OCI-LY7 (cell line): ENCODE data around the gene XRCC4. TPM values are rescaled to one million over a fixed set of nuclear protein-coding genes. Genes with fewer than 3 reads are reported as not detected.

Experiments
- BruUV-seq: library from RNA; stranded (reverse); fragments of 400-500 nt; replicated peaks from 2 replicates; lab custom pipeline; 2021; lab: Mats Ljungman, UMichigan
- CTCF ChIA-PET: fragments of 300-600 bp; sonication (Branson Sonifier 250); formaldehyde crosslinking; loops from one replicate; lab custom pipeline; 2022; ENCODE audit warnings: antibody characterized with exemption; ENCODE audit not compliant: unreplicated experiment; lab: Charles Lee
- POLR2A ChIA-PET: fragments of 300-600 bp; sonication (Branson Sonifier 250); formaldehyde crosslinking; loops from one replicate; lab custom pipeline; 2022; ENCODE audit warnings: antibody characterized with exemption; lab: Charles Lee
- DNase-seq: peaks from one replicate; pipeline ENCODE4 v3.0.0-alpha.2; 2015; ENCODE audit warnings: low spot score
- H2AFZ ChIP-seq: fragments of 200-600 bp; sonication (generic), shearing (Covaris generic); 2 replicates; pipeline ENCODE4 v1.6.1; 2014; ENCODE audit warnings: mild to moderate bottlenecking, antibody characterized with exemption, low read length, moderate library complexity
- H3K27ac ChIP-seq: fragments of 200-600 bp; sonication (generic); 2 replicates; pipeline ENCODE4 v1.5.1; 2014; ENCODE audit warnings: mixed run types, low read depth, mild to moderate bottlenecking, moderate library complexity, low read length, inconsistent platforms; ENCODE audit not compliant: poor library complexity, severe bottlenecking
- H3K36me3 ChIP-seq: fragments of 200-600 bp; sonication (generic); 2 replicates; pipeline ENCODE4 v1.6.1; 2014; ENCODE audit warnings: mild to moderate bottlenecking, antibody characterized with exemption, low read length, moderate library complexity, mixed read lengths; ENCODE audit not compliant: insufficient read depth
- H3K4me1 ChIP-seq: fragments of 200-600 bp; sonication (generic); 2 replicates; pipeline ENCODE4 v1.5.1; 2014; ENCODE audit warnings: mild to moderate bottlenecking, low read length; ENCODE audit not compliant: insufficient read depth, poor library complexity, severe bottlenecking
- H3K4me2 ChIP-seq: fragments of 200-600 bp; sonication (generic); 2 replicates; pipeline ENCODE4 v1.6.1; 2014; ENCODE audit warnings: mild to moderate bottlenecking, low read length
- H3K4me3 ChIP-seq: fragments of 200-600 bp; sonication (generic); 2 replicates; pipeline ENCODE4 v1.5.1; 2014; ENCODE audit warnings: mild to moderate bottlenecking, low read depth, low read length; ENCODE audit not compliant: poor library complexity, severe bottlenecking
- H3K79me2 ChIP-seq: fragments of 200-600 bp; sonication (generic); 2 replicates; pipeline ENCODE4 v1.6.1; 2016; ENCODE audit warnings: low read depth, mild to moderate bottlenecking, low read length, moderate library complexity, mixed read lengths; ENCODE audit not compliant: insufficient read depth
- H3K9me2 ChIP-seq: fragments of 200-600 bp; sonication (generic); 2 replicates; pipeline ENCODE4 v1.6.1; 2016; ENCODE audit warnings: mild to moderate bottlenecking, low read length, mixed read lengths; ENCODE audit not compliant: insufficient read depth
- H3K9me3 ChIP-seq: fragments of 200-600 bp; sonication (generic); 2 replicates; pipeline ENCODE4 v1.6.1; 2014; ENCODE audit warnings: mild to moderate bottlenecking, mixed run types, low read length, mixed read lengths
- H4K20me1 ChIP-seq: fragments of 200-600 bp; sonication (generic); 2 replicates; pipeline ENCODE4 v1.6.1; 2014; ENCODE audit warnings: mild to moderate bottlenecking, antibody characterized with exemption, low read length, moderate library complexity, mixed read lengths; ENCODE audit not compliant: insufficient read depth
- CTCF ChIP-seq: fragments of 200-600 bp; sonication (generic); conservative IDR thresholded peaks from 2 replicates; pipeline ENCODE4 v1.5.1; 2014; ENCODE audit warnings: mild to moderate bottlenecking, antibody characterized with exemption, low read length, moderate library complexity, mixed read lengths
- EZH2phosphoT487 ChIP-seq: fragments of 200-600 bp; sonication (generic); IDR thresholded peaks from 2 replicates; pipeline ENCODE4 v1.6.1; 2018; ENCODE audit warnings: low read depth, borderline replicate concordance, mild to moderate bottlenecking, mixed run types, antibody characterized with exemption, low read length, moderate library complexity, mixed read lengths
- intact Hi-C: fragments of 100-400 bp; cut with micrococcal nuclease; formaldehyde crosslinking; loops from one replicate; pipeline ENCODE4 v1.10.0; 2022; ENCODE audit not compliant: unreplicated experiment
- total RNA-seq, 2 experiments: library from RNA; depleted of rRNA in 1 of 2; stranded (reverse); fragments of >200 nt in 1 of 2; shearing (Covaris generic) in 1 of 2; gene quantifications; 2 replicates each; pipeline ENCODE4 v1.2.3, GENCODE V29; 2014 to 2022

Gene XRCC4
- total RNA-seq, 2 experiments from 2014 or later = 14.5 to 23.3 TPM

GRCh38 chr5:83031381-83031780, 46.0 kb upstream of the XRCC4 start:
- intact Hi-C loops = no loop called here
- Histone ChIP-seq H3K4me1 (peaks cover 12% of the 10 kb centered on the region), H3K4me2 (no peak overlapping the region), H3K36me3 (no peaks in the 10 kb centered on the region), H4K20me1 (no peaks in the 10 kb centered on the region), H3K4me3 (no peak overlapping the region), H3K27ac (no peak overlapping the region), H2AFZ (no peak overlapping the region), H3K79me2 (no peaks in the 10 kb centered on the region), H3K9me3 (no peaks in the 10 kb centered on the region), H3K9me2 (no peaks in the 10 kb centered on the region)
- ChIA-PET CTCF (no interaction called here), POLR2A (interaction anchor here (0.9 kb wide), 1 partner anchor 19 kb away, joined by 4 read pairs; no protein-coding TSS in a partner anchor)
- no peak for TF ChIP-seq CTCF
- TF ChIP-seq EZH2phosphoT487 = no peak
- BruUV-seq = no TSS peak
- no peak for DNase-seq

GRCh38 chr5:83034036-83034435, 43.3 kb upstream of the XRCC4 start:
- H3K9me3 ChIP-seq = no peaks in the 10 kb centered on the region
- no peak overlapping the region for H3K4me3 ChIP-seq
- H3K36me3 ChIP-seq = no peaks in the 10 kb centered on the region
- no peak overlapping the region for H3K4me2 ChIP-seq
- H2AFZ ChIP-seq = no peak overlapping the region
- TF ChIP-seq CTCF (no peak), EZH2phosphoT487 (no peak)
- BruUV-seq = no TSS peak
- no peaks in the 10 kb centered on the region for H3K9me2 ChIP-seq
- ChIA-PET CTCF (no interaction called here), POLR2A (no interaction called here)
- intact Hi-C loops = no loop called here
- no peaks in the 10 kb centered on the region for H4K20me1 ChIP-seq
- no peaks in the 10 kb centered on the region for H3K79me2 ChIP-seq
- H3K4me1 ChIP-seq = no peaks in the 10 kb centered on the region
- DNase-seq = no peak
- no peak overlapping the region for H3K27ac ChIP-seq

GRCh38 chr5:83034528-83035207, 42.7 kb upstream of the XRCC4 start:
- no peaks in the 10 kb centered on the region for H3K79me2 ChIP-seq
- H3K9me2 ChIP-seq = no peaks in the 10 kb centered on the region
- no peaks in the 10 kb centered on the region for H4K20me1 ChIP-seq
- H3K4me2 ChIP-seq = no peak overlapping the region
- BruUV-seq = no TSS peak
- H3K4me1 ChIP-seq = no peaks in the 10 kb centered on the region
- CTCF ChIA-PET = no interaction called here
- no peak overlapping the region for H2AFZ ChIP-seq
- H3K27ac ChIP-seq = no peak overlapping the region
- intact Hi-C loops = no loop called here
- DNase-seq = no peak
- no peaks in the 10 kb centered on the region for H3K36me3 ChIP-seq
- POLR2A ChIA-PET = no interaction called here
- no peaks in the 10 kb centered on the region for H3K9me3 ChIP-seq
- H3K4me3 ChIP-seq = no peak overlapping the region
- TF ChIP-seq EZH2phosphoT487 (no peak), CTCF (no peak)
